GM06990 (cell line): Measurements from ENCODE around the gene PRR19.

Experiments used
- DNase-seq: peaks from one replicate; pipeline ENCODE4 v3.0.0-alpha.2; 2011; ENCODE audit not compliant: insufficient read length; ENCODE audit errors: extremely low read depth
- H3K27me3 ChIP-seq: replicated peaks from 2 replicates; pipeline ENCODE4 v1.6.0; 2011; ENCODE audit warnings: low read length; ENCODE audit not compliant: control insufficient read depth, insufficient read depth
- H3K36me3 ChIP-seq: 2 replicates; pipeline ENCODE4 v1.5.1; 2011; ENCODE audit warnings: low read length; ENCODE audit not compliant: control insufficient read depth, insufficient read depth
- H3K4me3 ChIP-seq: replicated peaks from 2 replicates; pipeline ENCODE4 v1.5.1; 2011; ENCODE audit warnings: low read depth, mild to moderate bottlenecking, control low read depth, low read length
- TF ChIP-seq, protein P1 (sequence below): IDR thresholded peaks from 2 replicates; pipeline ENCODE4 v1.5.1; 2011; ENCODE audit warnings: low read length, control low read depth, mild to moderate bottlenecking, inconsistent platforms; ENCODE audit not compliant: insufficient read depth, poor library complexity, severe bottlenecking

PRR19 gene

DNA sequence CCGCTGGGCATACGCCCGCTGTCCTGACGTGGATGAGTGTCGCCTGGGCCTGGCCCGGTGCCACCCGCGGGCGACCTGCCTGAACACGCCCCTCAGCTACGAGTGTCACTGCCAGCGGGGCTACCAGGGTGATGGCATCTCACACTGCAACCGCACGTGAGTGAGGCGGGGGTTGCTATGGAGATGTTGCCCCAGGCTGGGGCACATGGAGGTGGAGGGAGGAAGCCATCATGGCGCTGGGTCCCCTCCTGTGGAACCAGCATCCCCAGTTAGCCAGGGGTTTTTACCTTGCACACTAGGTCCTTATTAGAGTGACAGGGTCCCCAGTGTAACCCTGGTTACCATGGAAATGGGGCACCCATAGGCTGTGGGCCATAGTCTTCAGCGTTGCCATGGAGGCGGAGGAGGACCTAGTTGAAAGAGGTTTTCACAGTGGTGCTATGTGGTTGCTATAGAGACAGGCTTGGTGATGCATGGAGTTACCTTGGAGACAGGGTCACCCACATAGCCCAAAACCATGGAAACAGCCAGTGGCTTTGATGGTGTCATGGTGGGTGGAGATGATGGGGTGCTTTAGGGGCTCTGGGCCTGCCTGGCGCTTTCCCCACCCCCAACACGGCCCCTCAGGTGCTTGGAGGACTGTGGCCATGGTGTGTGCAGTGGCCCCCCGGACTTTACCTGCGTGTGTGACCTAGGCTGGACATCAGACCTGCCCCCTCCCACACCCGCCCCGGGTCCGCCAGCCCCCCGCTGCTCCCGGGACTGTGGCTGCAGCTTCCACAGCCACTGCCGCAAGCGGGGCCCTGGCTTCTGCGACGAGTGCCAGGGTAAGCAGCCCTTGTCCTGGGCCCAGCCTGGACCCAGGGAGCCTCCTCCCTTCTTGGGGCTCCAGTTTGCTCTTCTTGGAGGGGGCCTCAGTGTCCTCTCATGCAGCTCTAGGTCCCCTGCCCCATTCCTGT lies 50.6 kb downstream of the PRR19 start:
- TF ChIP-seq, protein P1, sequence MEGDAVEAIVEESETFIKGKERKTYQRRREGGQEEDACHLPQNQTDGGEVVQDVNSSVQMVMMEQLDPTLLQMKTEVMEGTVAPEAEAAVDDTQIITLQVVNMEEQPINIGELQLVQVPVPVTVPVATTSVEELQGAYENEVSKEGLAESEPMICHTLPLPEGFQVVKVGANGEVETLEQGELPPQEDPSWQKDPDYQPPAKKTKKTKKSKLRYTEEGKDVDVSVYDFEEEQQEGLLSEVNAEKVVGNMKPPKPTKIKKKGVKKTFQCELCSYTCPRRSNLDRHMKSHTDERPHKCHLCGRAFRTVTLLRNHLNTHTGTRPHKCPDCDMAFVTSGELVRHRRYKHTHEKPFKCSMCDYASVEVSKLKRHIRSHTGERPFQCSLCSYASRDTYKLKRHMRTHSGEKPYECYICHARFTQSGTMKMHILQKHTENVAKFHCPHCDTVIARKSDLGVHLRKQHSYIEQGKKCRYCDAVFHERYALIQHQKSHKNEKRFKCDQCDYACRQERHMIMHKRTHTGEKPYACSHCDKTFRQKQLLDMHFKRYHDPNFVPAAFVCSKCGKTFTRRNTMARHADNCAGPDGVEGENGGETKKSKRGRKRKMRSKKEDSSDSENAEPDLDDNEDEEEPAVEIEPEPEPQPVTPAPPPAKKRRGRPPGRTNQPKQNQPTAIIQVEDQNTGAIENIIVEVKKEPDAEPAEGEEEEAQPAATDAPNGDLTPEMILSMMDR = no peak
- DNase-seq = no peak
- H3K4me3 ChIP-seq = no peak overlapping the region
- H3K36me3 ChIP-seq = peaks cover 4% of the 10 kb centered on the region
- H3K27me3 ChIP-seq = no peaks in the 10 kb centered on the region

DNA sequence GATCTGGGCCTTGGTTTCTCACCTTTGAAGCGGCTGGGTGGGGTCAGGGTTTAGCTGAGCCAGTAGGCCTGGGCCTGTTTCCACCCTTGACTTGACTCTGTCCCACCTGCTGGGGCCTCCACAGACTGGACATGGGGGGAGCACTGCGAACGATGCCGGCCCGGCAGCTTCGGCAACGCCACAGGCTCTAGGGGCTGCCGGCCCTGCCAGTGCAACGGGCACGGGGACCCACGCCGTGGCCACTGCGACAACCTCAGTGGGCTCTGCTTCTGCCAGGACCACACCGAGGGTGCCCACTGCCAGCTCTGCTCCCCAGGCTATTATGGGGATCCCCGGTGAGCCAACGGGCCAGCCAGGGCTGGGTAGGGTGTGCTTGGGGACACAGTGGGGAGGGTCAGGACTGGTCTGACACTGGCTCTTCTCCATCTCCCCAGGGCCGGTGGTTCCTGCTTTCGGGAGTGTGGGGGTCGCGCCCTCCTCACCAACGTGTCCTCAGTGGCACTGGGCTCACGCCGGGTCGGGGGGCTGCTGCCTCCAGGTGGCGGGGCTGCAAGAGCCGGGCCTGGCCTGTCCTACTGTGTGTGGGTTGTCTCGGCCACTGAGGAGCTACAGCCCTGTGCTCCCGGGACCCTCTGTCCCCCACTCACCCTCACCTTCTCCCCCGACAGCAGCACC lies 51.5 kb downstream of the PRR19 start:
- DNase-seq = no peak
- TF ChIP-seq, protein P1 = no peak
- no peaks in the 10 kb centered on the region for H3K27me3 ChIP-seq
- H3K36me3 ChIP-seq = peaks cover 4% of the 10 kb centered on the region
- H3K4me3 ChIP-seq = no peak overlapping the region

GRCh38 chr19:42355896-42356295 lies 54.0 kb downstream of the PRR19 start:
- DNase-seq = no peak
- Histone ChIP-seq H3K36me3 (peaks cover 4% of the 10 kb centered on the region), H3K4me3 (no peak overlapping the region), H3K27me3 (no peaks in the 10 kb centered on the region)
- TF ChIP-seq, protein P1 = no peak

- Histone ChIP-seq H3K4me3 (no peak overlapping the region), H3K27me3 (no peaks in the 10 kb centered on the region), H3K36me3 (peaks cover 4% of the 10 kb centered on the region)
- no peak for DNase-seq
- TF ChIP-seq, protein P1 = no peak
Measured at GRCh38 chr19:42356686-42357085, 54.8 kb downstream of the PRR19 start.

GRCh38 chr19:42357290-42357689 lies 55.4 kb downstream of the PRR19 start:
- Histone ChIP-seq H3K4me3 (no peak overlapping the region), H3K36me3 (peaks cover 4% of the 10 kb centered on the region), H3K27me3 (no peaks in the 10 kb centered on the region)
- TF ChIP-seq, protein P1 = no peak
- no peak for DNase-seq
